ENCODE results near the gene ZNHIT2.

Gene ZNHIT2

GRCh38 chr11:65126624-65127274 is 9.2 kb upstream of the ZNHIT2 start:
- Histone ChIP-seq H3K4me1 (ENCODE audit: low read length) (peaks cover 25% of the 10 kb centered on the region), H2AFZ (ENCODE audit: low read depth, low read length) (no peak overlapping the region), H3K27ac (ENCODE audit: low read length) (peak overlapping the region; percentile 3), H3K4me2 (ENCODE audit: low read length) (no peak overlapping the region), H3K79me2 (ENCODE audit: low read length) (peaks cover 45% of the 10 kb centered on the region), H3K36me3 (replicated peaks; ENCODE audit: low read depth, low read length) (peaks cover 59% of the 10 kb centered on the region), H3K9me3 (ENCODE audit: insufficient read depth, low read length) (no peaks in the 10 kb centered on the region), H3K27me3 (ENCODE audit: low read depth, low read length) (no peaks in the 10 kb centered on the region), H3K4me3 (ENCODE audit: low read length) (no peak overlapping the region), H4K20me1 (ENCODE audit: insufficient read depth, low read length) (no peaks in the 10 kb centered on the region), H3K9ac (ENCODE audit: low read length) (no peak overlapping the region)
- TF ChIP-seq CTCF (IDR thresholded peaks at IDR 0.05; ENCODE audit: low read depth, low read length) (no peak), EZH2phosphoT487 (IDR thresholded peaks at IDR 0.05; ENCODE audit: low read depth) (no peak)

- no peak overlapping the region for H3K27ac ChIP-seq (ENCODE audit: low read length)
- peaks cover 20% of the 10 kb centered on the region for H3K4me1 ChIP-seq (ENCODE audit: low read length)
- peaks cover 59% of the 10 kb centered on the region for H3K36me3 ChIP-seq (replicated peaks; ENCODE audit: low read depth, low read length)
- no peak overlapping the region for H3K4me3 ChIP-seq (ENCODE audit: low read length)
- peaks cover 47% of the 10 kb centered on the region for H3K79me2 ChIP-seq (ENCODE audit: low read length)
- H2AFZ ChIP-seq (ENCODE audit: low read depth, low read length) = no peak overlapping the region
- TF ChIP-seq EZH2phosphoT487 (IDR thresholded peaks at IDR 0.05; ENCODE audit: low read depth) (no peak), CTCF (IDR thresholded peaks at IDR 0.05; ENCODE audit: low read depth, low read length) (no peak)
- H3K27me3 ChIP-seq (ENCODE audit: low read depth, low read length) = no peaks in the 10 kb centered on the region
- H3K4me2 ChIP-seq (ENCODE audit: low read length) = no peak overlapping the region
- H4K20me1 ChIP-seq (ENCODE audit: insufficient read depth, low read length) = no peaks in the 10 kb centered on the region
- no peaks in the 10 kb centered on the region for H3K9me3 ChIP-seq (ENCODE audit: insufficient read depth, low read length)
- no peak overlapping the region for H3K9ac ChIP-seq (ENCODE audit: low read length)
Observed at GRCh38 chr11:65125197-65126056, 7.9 kb upstream of the ZNHIT2 start.

- Histone ChIP-seq H2AFZ (ENCODE audit: low read depth, low read length) (no peak overlapping the region), H3K9me3 (ENCODE audit: insufficient read depth, low read length) (no peaks in the 10 kb centered on the region), H3K79me2 (ENCODE audit: low read length) (peaks cover 55% of the 10 kb centered on the region), H3K4me1 (ENCODE audit: low read length) (peaks cover 22% of the 10 kb centered on the region), H3K27ac (ENCODE audit: low read length) (no peak overlapping the region), H3K27me3 (ENCODE audit: low read depth, low read length) (no peaks in the 10 kb centered on the region), H3K9ac (ENCODE audit: low read length) (no peak overlapping the region), H3K4me3 (ENCODE audit: low read length) (no peak overlapping the region), H3K36me3 (replicated peaks; ENCODE audit: low read depth, low read length) (peaks cover 59% of the 10 kb centered on the region), H4K20me1 (ENCODE audit: insufficient read depth, low read length) (no peaks in the 10 kb centered on the region), H3K4me2 (ENCODE audit: low read length) (no peak overlapping the region)
- no peak for TF ChIP-seq CTCF (IDR thresholded peaks at IDR 0.05; ENCODE audit: low read depth, low read length)
- TF ChIP-seq EZH2phosphoT487 (IDR thresholded peaks at IDR 0.05; ENCODE audit: low read depth) = no peak
Observed at GRCh38 chr11:65124480-65125196, 7.1 kb upstream of the ZNHIT2 start.
